GM10248 (cell line): ENCODE measurements around the gene PTPRN2.
"Not testable (repeated sequence)": the region's sequence is repeated elsewhere in the genome, so short reads cannot be mapped to it uniquely, and the experiment has no call there.

Experiments
- CTCF ChIA-PET: fragments of 300-600 bp; sonication (Branson Sonifier 250); formaldehyde crosslinking; extraction: SDS; loops from one replicate; lab custom pipeline; 2021; ENCODE audit warnings: antibody characterized with exemption; lab: Yijun Ruan, JAX
- POLR2A ChIA-PET: fragments of 350-650 bp; sonication (Branson Sonifier 250); formaldehyde crosslinking; extraction: SDS; loops from one replicate; lab custom pipeline; 2020; ENCODE audit warnings: antibody characterized with exemption; lab: Yijun Ruan, JAX
- DNase-seq: peaks from one replicate; pipeline ENCODE4 v3.0.0; 2012; ENCODE audit errors: extremely low spot score
- CTCF ChIP-seq: IDR thresholded peaks from 2 replicates; pipeline ENCODE4 v1.5.1; 2012; ENCODE audit warnings: mild to moderate bottlenecking, low read depth; ENCODE audit errors: extremely low read depth, missing control alignments, control extremely low read depth

PTPRN2 gene

DNA sequence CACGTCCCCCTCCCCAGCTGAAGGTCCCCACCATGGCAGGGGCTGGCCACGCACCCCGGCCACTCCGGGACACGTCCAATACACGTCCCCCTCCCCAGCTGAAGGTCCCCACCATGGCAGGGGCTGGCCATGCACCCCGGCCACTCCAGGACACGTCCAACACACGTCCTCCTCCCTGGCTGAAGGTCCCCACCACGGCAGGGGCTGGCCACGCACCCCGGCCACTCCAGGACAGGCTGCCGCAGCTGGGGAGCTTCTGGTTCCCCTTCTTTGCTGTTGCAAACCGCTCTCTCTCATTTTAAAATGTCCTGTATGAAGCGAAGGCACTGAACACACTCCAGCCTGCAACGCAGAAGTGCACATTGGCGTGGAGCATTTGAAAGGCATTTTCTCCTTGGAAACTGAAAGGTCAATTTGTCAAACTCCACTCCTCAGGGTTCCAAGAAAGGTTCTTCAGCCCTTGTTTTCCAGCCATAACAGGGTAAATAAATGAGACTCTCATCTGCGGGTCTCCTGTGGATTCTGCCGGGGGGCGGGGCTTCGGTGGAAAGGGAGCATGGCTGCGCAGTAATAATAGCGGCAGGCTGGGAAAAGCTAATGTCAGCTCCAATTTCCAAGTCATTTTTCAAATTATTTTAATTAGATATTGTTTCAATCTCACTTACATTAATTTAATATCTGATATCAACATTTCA, 670.5 kb downstream of the PTPRN2 start:
- ChIA-PET CTCF (no interaction called here), POLR2A (no interaction called here)
- TF ChIP-seq CTCF = no peak
- DNase-seq = no peak

DNA sequence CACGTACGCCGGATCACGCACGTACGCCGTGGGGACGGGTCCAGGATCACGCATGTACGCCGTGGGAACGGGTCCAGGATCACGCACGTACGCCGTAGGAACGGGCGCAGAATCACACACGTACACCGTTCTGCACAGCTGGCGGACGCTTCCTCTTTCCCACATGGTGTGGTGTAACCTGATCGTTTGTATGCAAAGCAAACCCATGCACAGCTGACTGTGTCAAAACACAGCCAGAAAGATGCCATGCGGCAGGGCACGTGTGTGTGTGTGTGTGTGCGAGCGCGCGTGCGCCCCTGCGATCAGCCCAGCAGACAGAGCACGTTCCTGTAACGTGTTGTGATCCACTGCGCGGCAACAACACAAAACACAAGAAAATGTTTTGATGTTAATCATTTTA, 677.2 kb downstream of the PTPRN2 start:
- no peak for DNase-seq
- ChIA-PET POLR2A (no interaction called here), CTCF (no interaction called here)

GRCh38 chr7:157910045-157910444, 677.6 kb downstream of the PTPRN2 start:
- DNase-seq, CTCF ChIA-PET, POLR2A ChIA-PET: not testable (repeated sequence)

More for the DNA sequence above, 677.2 kb downstream of the PTPRN2 start:
- no peak for TF ChIP-seq CTCF

- POLR2A ChIA-PET = no interaction called here
- CTCF ChIA-PET = no interaction called here
- TF ChIP-seq CTCF = no peak
- no peak for DNase-seq
Measured at GRCh38 chr7:157909370-157909769, 678.3 kb downstream of the PTPRN2 start.

GRCh38 chr7:157908006-157908782, 679.4 kb downstream of the PTPRN2 start:
- ChIA-PET CTCF (no interaction called here), POLR2A (no interaction called here)
- no peak for DNase-seq
- no peak for TF ChIP-seq CTCF

GRCh38 chr7:157907091-157907490, 680.5 kb downstream of the PTPRN2 start:
- DNase-seq = no peak
- ChIA-PET POLR2A (no interaction called here), CTCF (no interaction called here)
- TF ChIP-seq CTCF = no peak

- no peak for DNase-seq
- ChIA-PET POLR2A (no interaction called here), CTCF (no interaction called here)
- TF ChIP-seq CTCF = no peak
Measured at GRCh38 chr7:157906583-157906982, 681.0 kb downstream of the PTPRN2 start.
